HL-60/S4 treated with retinoic acid at 250 ng/mL for 4 days and 3 days (cell line): ENCODE results near the gene PPM1J.

Experiments used
- in situ Hi-C: fragments of 300-500 bp; cut with MboI; formaldehyde crosslinking; loops from 2 replicates; pipeline ENCODE4 v1.7.0; 2022; ENCODE audit warnings: low sequenced_read_pairs

Gene PPM1J

GRCh38 chr1:112715264-112716053 is at the start of gene PPM1J:
Gene PPM1J, minus strand, starts transcription at chr1:112715332. Its CDS starts 31 bp downstream, at chr1:112715301.
- in situ Hi-C loops = loop anchor here (25.0 kb wide), 2 partner anchors 322 to 328 kb away; partner anchors contain the start of gene CTTNBP2NL

GRCh38 chr1:112762541-112763500 is 47.7 kb upstream of the PPM1J start:
- in situ Hi-C loops = no loop called here

GRCh38 chr1:112761714-112762480 is 46.8 kb upstream of the PPM1J start:
- in situ Hi-C loops = no loop called here

GRCh38 chr1:112759228-112759627 is 44.1 kb upstream of the PPM1J start:
- in situ Hi-C loops = no loop called here

GRCh38 chr1:112754116-112754628 is 39.0 kb upstream of the PPM1J start:
- in situ Hi-C loops = no loop called here

- in situ Hi-C loops = loop anchor here (25.0 kb wide), 1 partner anchor 939 kb away; no protein-coding TSS in a partner anchor
These were observed 33.3 kb upstream of the PPM1J start for GRCh38 chr1:112748396-112748795.

GRCh38 chr1:112744009-112744578 is 29.0 kb upstream of the PPM1J start:
- in situ Hi-C loops = loop anchor here (25.0 kb wide), 1 partner anchor 943 kb away; no protein-coding TSS in a partner anchor

GRCh38 chr1:112743174-112744008 is 28.3 kb upstream of the PPM1J start:
- in situ Hi-C loops = loop anchor here (25.0 kb wide), 1 partner anchor 944 kb away; no protein-coding TSS in a partner anchor

- in situ Hi-C loops = loop anchor here (25.0 kb wide), 1 partner anchor 950 kb away; no protein-coding TSS in a partner anchor
These were observed 22.4 kb upstream of the PPM1J start for GRCh38 chr1:112737573-112737972.

- in situ Hi-C loops = loop anchor here (25.0 kb wide), 1 partner anchor 952 kb away; no protein-coding TSS in a partner anchor
These were observed 20.6 kb upstream of the PPM1J start for GRCh38 chr1:112735752-112736151.

- in situ Hi-C loops = loop anchor here (25.0 kb wide), 1 partner anchor 956 kb away; no protein-coding TSS in a partner anchor
These were observed 16.3 kb upstream of the PPM1J start for GRCh38 chr1:112731451-112731850.

GRCh38 chr1:112729909-112730308 is 14.8 kb upstream of the PPM1J start:
- in situ Hi-C loops = loop anchor here (25.0 kb wide), 1 partner anchor 957 kb away; no protein-coding TSS in a partner anchor

- in situ Hi-C loops = loop anchor here (25.0 kb wide), 1 partner anchor 958 kb away; no protein-coding TSS in a partner anchor
These were observed 13.9 kb upstream of the PPM1J start for GRCh38 chr1:112729011-112729410.

- in situ Hi-C loops = loop anchor here (25.0 kb wide), 1 partner anchor 959 kb away; no protein-coding TSS in a partner anchor
These were observed 13.3 kb upstream of the PPM1J start for GRCh38 chr1:112728306-112728971.

- in situ Hi-C loops = loop anchor here (25.0 kb wide), 1 partner anchor 960 kb away; no protein-coding TSS in a partner anchor
These were observed 12.6 kb upstream of the PPM1J start for GRCh38 chr1:112727716-112728115.

- in situ Hi-C loops = loop anchor here (25.0 kb wide), 2 partner anchors 313 to 337 kb away; partner anchors contain the start of gene CTTNBP2NL
These were observed 9.1 kb upstream of the PPM1J start for GRCh38 chr1:112724240-112724639.

- in situ Hi-C loops = loop anchor here (25.0 kb wide), 2 partner anchors 314 to 336 kb away; partner anchors contain the start of gene CTTNBP2NL
These were observed 8.3 kb upstream of the PPM1J start for GRCh38 chr1:112723511-112723839.
